HEK293T (cell line): Measurements from ENCODE around the gene MCM9.

ENCODE experiments used
- ARNT ChIP-seq: fragments of 450-650 bp; IDR thresholded peaks from 2 replicates; pipeline ENCODE4 v1.6.1; 2017; ENCODE audit warnings: mild to moderate bottlenecking
- CTBP1 ChIP-seq: fragments of 450-650 bp; IDR thresholded peaks from 2 replicates; pipeline ENCODE4 v1.6.1; 2016; ENCODE audit warnings: borderline replicate concordance
- FOXA1 ChIP-seq: fragments of 450-650 bp; IDR thresholded peaks from 2 replicates; pipeline ENCODE4 v1.6.1; 2016; ENCODE audit warnings: mild to moderate bottlenecking
- SP1 ChIP-seq: fragments of 450-650 bp; IDR thresholded peaks from 2 replicates; pipeline ENCODE4 v1.6.1; 2017
- ZNF384 ChIP-seq: fragments of 450-650 bp; IDR thresholded peaks from 2 replicates; pipeline ENCODE4 v1.6.1; 2016

DNA sequence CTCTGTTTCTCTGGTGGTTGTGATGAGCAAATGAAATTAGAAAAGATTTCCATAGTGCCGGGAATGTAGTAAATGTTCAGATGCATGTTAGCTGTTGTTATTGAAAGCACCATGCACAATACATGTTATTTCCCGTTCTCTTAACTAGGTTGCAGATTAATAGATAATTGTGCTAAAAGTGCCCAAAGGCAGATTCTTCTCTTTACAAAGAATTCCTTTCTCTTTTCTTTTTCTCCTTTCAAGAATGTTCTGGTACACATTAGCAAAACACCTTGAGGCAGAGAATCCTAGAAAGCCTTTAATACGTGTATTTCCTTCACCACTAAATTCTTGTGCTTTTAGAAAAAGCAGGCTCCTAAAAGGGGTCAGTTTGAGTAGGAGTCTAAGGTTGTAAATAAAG, 162.1 kb downstream of the MCM9 start:
- no peak for TF ChIP-seq CTBP1
- no peak for TF ChIP-seq SP1
- no peak for TF ChIP-seq ZNF384
- no peak for TF ChIP-seq ARNT
- no peak for TF ChIP-seq FOXA1
